ENCODE data around the gene LYZL6.

The LYZL6 gene

GRCh38 chr17:35943537-35943936 is at the start of gene LYZL6:
TSS of gene LYZL6 (minus strand) at chr17:35943713. CDS start at chr17:35939356, 4,357 bp downstream.
- in situ Hi-C loops (cut with MboI; ENCODE audit: low sequenced_read_pairs) = no loop called here

- in situ Hi-C loops (cut with MboI; ENCODE audit: low sequenced_read_pairs) = no loop called here
Measured at GRCh38 chr17:35991075-35991474, 47.6 kb upstream of the LYZL6 start.

- in situ Hi-C loops (cut with MboI; ENCODE audit: low sequenced_read_pairs) = no loop called here
Measured at GRCh38 chr17:35988164-35988563, 44.7 kb upstream of the LYZL6 start.

- in situ Hi-C loops (cut with MboI; ENCODE audit: low sequenced_read_pairs) = no loop called here
Measured at GRCh38 chr17:35986643-35987042, 43.1 kb upstream of the LYZL6 start, which contains the start of gene CCL14. TSS of gene CCL14 (minus strand) at chr17:35986729. CDS start at chr17:35986649, 80 bp downstream.

- in situ Hi-C loops (cut with MboI; ENCODE audit: low sequenced_read_pairs) = no loop called here
Measured at GRCh38 chr17:35984140-35984539, 40.6 kb upstream of the LYZL6 start.

GRCh38 chr17:35982409-35983191 is 39.1 kb upstream of the LYZL6 start:
- in situ Hi-C loops (cut with MboI; ENCODE audit: low sequenced_read_pairs) = no loop called here

- in situ Hi-C loops (cut with MboI; ENCODE audit: low sequenced_read_pairs) = no loop called here
Measured at GRCh38 chr17:35981908-35982330, 38.4 kb upstream of the LYZL6 start.

- in situ Hi-C loops (cut with MboI; ENCODE audit: low sequenced_read_pairs) = no loop called here
Measured at GRCh38 chr17:35981246-35981645, 37.7 kb upstream of the LYZL6 start, which contains the start of gene CCL16. TSS of gene CCL16 (minus strand) at chr17:35981497. CDS start at chr17:35981420, 77 bp downstream.

GRCh38 chr17:35978346-35978745 is 34.8 kb upstream of the LYZL6 start:
- in situ Hi-C loops (cut with MboI; ENCODE audit: low sequenced_read_pairs) = no loop called here

GRCh38 chr17:35977509-35977908 is 34.0 kb upstream of the LYZL6 start:
- in situ Hi-C loops (cut with MboI; ENCODE audit: low sequenced_read_pairs) = no loop called here

GRCh38 chr17:35973333-35974260 is 30.1 kb upstream of the LYZL6 start:
- in situ Hi-C loops (cut with MboI; ENCODE audit: low sequenced_read_pairs) = no loop called here

- in situ Hi-C loops (cut with MboI; ENCODE audit: low sequenced_read_pairs) = no loop called here
Measured at GRCh38 chr17:35972945-35973332, 29.4 kb upstream of the LYZL6 start.

GRCh38 chr17:35972535-35972934 is 29.0 kb upstream of the LYZL6 start:
- in situ Hi-C loops (cut with MboI; ENCODE audit: low sequenced_read_pairs) = no loop called here

- in situ Hi-C loops (cut with MboI; ENCODE audit: low sequenced_read_pairs) = no loop called here
Measured at GRCh38 chr17:35972066-35972465, 28.6 kb upstream of the LYZL6 start.

GRCh38 chr17:35969558-35970380 is 26.3 kb upstream of the LYZL6 start:
- in situ Hi-C loops (cut with MboI; ENCODE audit: low sequenced_read_pairs) = no loop called here

- in situ Hi-C loops (cut with MboI; ENCODE audit: low sequenced_read_pairs) = no loop called here
Measured at GRCh38 chr17:35968520-35969054, 25.1 kb upstream of the LYZL6 start.

- in situ Hi-C loops (cut with MboI; ENCODE audit: low sequenced_read_pairs) = no loop called here
Measured at GRCh38 chr17:35965272-35965671, 21.8 kb upstream of the LYZL6 start.

- in situ Hi-C loops (cut with MboI; ENCODE audit: low sequenced_read_pairs) = no loop called here
Measured at GRCh38 chr17:35963663-35964062, 20.1 kb upstream of the LYZL6 start.

GRCh38 chr17:35953720-35954119 is 10.2 kb upstream of the LYZL6 start:
- in situ Hi-C loops (cut with MboI; ENCODE audit: low sequenced_read_pairs) = no loop called here

GRCh38 chr17:35949401-35949800 is 5.9 kb upstream of the LYZL6 start:
- in situ Hi-C loops (cut with MboI; ENCODE audit: low sequenced_read_pairs) = no loop called here
